Left lung (tissue), 10 donors: Measurements from ENCODE around the gene TENM4. TPM values are rescaled to one million over a fixed set of nuclear protein-coding genes. Genes with fewer than 3 reads are reported as not detected.
"Not testable (repeated sequence)": the region's sequence is repeated elsewhere in the genome, so short reads cannot be mapped to it uniquely, and the experiment has no call there.

ENCODE experiments used
- ATAC-seq: fragments of 200-7000 bp; cut with Tn5 transposase; one replicate; pipeline ENCODE4 v1.9.1; 2020; ENCODE audit warnings: moderate library complexity
- DNase-seq, 4 donors: peaks; one replicate each; pipeline ENCODE4 v3.0.0-alpha.2; 2013 to 2020
- H3K27ac ChIP-seq, 2 donors: fragments of 200-600 bp; sonication (generic) in 1 of 2; one replicate each; pipeline versions ENCODE4 v1.5.0 to v1.8.0; 2020 to 2021
- H3K27me3 ChIP-seq, 2 donors: fragments of 200-600 bp; sonication (generic) in 1 of 2; one replicate each; pipeline versions ENCODE4 v1.5.0 to v1.8.0; 2020 to 2021
- H3K36me3 ChIP-seq, 2 donors: fragments of 200-600 bp; sonication (generic) in 1 of 2; one replicate each; pipeline versions ENCODE4 v1.5.0 to v1.8.0; 2020 to 2021
- H3K4me1 ChIP-seq, 2 donors: fragments of 200-600 bp; one replicate each; pipeline ENCODE4 v1.8.0; 2021
- H3K4me3 ChIP-seq, 2 donors: fragments of 200-600 bp; sonication (generic) in 1 of 2; one replicate each; pipeline versions ENCODE4 v1.5.0 to v1.8.0; 2020 to 2021; ENCODE audit warnings: mild to moderate bottlenecking in 1 of 2
- H3K9me3 ChIP-seq, 2 donors: fragments of 200-600 bp; sonication (generic) in 1 of 2; one replicate each; pipeline versions ENCODE4 v1.5.0 to v1.8.0; 2020 to 2021
- intact Hi-C, 2 donors: fragments of 100-400 bp; cut with DNase I; formaldehyde crosslinking; loops; one replicate each; pipeline versions ENCODE4 v1.11.2 to v1.14.2; 2022
- polyA plus RNA-seq, 6 donors: library from polyadenylated mRNA; unstranded; fragments of 120-200 nt; gene quantifications; one replicate each; pipeline ENCODE4 v1.2.1, GENCODE V29; 2013; ENCODE audit not compliant: insufficient read length in 6 of 6
- total RNA-seq, 2 donors: library from RNA; stranded (reverse); fragmentation: NEBNext Ultra II Directional; extraction: Animal tissue kit (Norgen Biotek cat#: 25700); gene quantifications; one replicate each; pipeline ENCODE4 v1.2.1, GENCODE V29; 2021
- TF ChIP-seq, protein P1 (sequence below), 2 donors: fragments of 200-600 bp; sonication (generic) in 1 of 2; IDR thresholded peaks; one replicate each; pipeline versions ENCODE4 v1.5.0 to v1.8.0; 2021; ENCODE audit warnings: antibody characterized with exemption in 2 of 2
- donor health status: DM: no; HTN: yes; CAD: no.
- donor health status: DM: no; HTN: no; CAD: no.

TENM4 gene
- total and polyA plus RNA-seq, 8 donors = 3.4 to 7.1 (median 5.2) TPM

GRCh38 chr11:79232346-79232745 lies 208.5 kb downstream of the TENM4 start:
- TF ChIP-seq, protein P1, sequence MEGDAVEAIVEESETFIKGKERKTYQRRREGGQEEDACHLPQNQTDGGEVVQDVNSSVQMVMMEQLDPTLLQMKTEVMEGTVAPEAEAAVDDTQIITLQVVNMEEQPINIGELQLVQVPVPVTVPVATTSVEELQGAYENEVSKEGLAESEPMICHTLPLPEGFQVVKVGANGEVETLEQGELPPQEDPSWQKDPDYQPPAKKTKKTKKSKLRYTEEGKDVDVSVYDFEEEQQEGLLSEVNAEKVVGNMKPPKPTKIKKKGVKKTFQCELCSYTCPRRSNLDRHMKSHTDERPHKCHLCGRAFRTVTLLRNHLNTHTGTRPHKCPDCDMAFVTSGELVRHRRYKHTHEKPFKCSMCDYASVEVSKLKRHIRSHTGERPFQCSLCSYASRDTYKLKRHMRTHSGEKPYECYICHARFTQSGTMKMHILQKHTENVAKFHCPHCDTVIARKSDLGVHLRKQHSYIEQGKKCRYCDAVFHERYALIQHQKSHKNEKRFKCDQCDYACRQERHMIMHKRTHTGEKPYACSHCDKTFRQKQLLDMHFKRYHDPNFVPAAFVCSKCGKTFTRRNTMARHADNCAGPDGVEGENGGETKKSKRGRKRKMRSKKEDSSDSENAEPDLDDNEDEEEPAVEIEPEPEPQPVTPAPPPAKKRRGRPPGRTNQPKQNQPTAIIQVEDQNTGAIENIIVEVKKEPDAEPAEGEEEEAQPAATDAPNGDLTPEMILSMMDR (IDR thresholded peaks at IDR 0.05) = no peak
- DNase-seq (no peak), ATAC-seq (no peak)
- no peaks in the 10 kb centered on the region for H3K36me3 ChIP-seq
- peaks cover 0 to 2% of the 10 kb centered on the region in 2 donors for H3K27me3 ChIP-seq
- no peak overlapping the region for H3K27ac ChIP-seq
- no peaks in the 10 kb centered on the region for H3K4me1 ChIP-seq
- H3K9me3 ChIP-seq = no peaks in the 10 kb centered on the region
- no peak overlapping the region for H3K4me3 ChIP-seq
- intact Hi-C loops = no loop called here

- no peak overlapping the region for H3K27ac ChIP-seq
- TF ChIP-seq, protein P1 (IDR thresholded peaks at IDR 0.05) = no peak
- no peaks in the 10 kb centered on the region for H3K4me1 ChIP-seq
- no peaks in the 10 kb centered on the region for H3K9me3 ChIP-seq
- no peak overlapping the region for H3K4me3 ChIP-seq
- DNase-seq (no peak), ATAC-seq (no peak)
- intact Hi-C loops = no loop called here
- H3K27me3 ChIP-seq = no peaks in the 10 kb centered on the region
- H3K36me3 ChIP-seq = no peaks in the 10 kb centered on the region
Measured at GRCh38 chr11:79229047-79229446, 211.8 kb downstream of the TENM4 start.

- H3K27ac ChIP-seq = no peak overlapping the region
- H3K4me1 ChIP-seq = no peaks in the 10 kb centered on the region
- intact Hi-C loops = no loop called here
- ATAC-seq = no peak
- H3K27me3 ChIP-seq = no peaks in the 10 kb centered on the region
- no peak for DNase-seq
- no peaks in the 10 kb centered on the region for H3K36me3 ChIP-seq
- no peaks in the 10 kb centered on the region for H3K9me3 ChIP-seq
- H3K4me3 ChIP-seq = no peak overlapping the region
- TF ChIP-seq, protein P1 (IDR thresholded peaks at IDR 0.05) = no peak
Measured at GRCh38 chr11:79227767-79228755, 212.8 kb downstream of the TENM4 start.

DNA sequence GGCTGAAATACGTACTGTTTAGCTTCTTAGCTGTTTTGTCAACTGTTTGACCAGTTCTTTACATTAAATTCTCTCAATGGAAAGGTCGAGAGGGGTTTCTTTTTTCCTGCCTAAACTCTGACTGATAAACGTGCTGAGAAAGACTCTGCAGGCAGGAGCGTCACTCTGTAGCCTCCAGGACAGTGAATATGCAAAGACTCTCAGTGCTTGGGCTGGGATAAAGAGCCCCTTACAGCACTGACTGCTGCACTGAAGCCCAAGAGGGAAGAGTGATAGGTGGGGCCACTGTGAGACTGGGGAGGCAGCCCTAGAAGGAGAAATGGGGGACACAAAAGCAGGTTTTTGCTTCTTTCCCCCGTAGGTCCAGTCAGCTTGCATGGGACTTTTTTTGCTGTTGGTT lies 213.5 kb downstream of the TENM4 start:
- Histone ChIP-seq H3K36me3 (no peaks in the 10 kb centered on the region), H3K27ac (no peak overlapping the region), H3K4me1 (no peaks in the 10 kb centered on the region), H3K4me3 (no peak overlapping the region), H3K9me3 (peaks cover 0 to 3% of the 10 kb centered on the region in 2 donors), H3K27me3 (no peaks in the 10 kb centered on the region)
- ATAC-seq = no peak
- intact Hi-C loops = no loop called here
- DNase-seq = no peak
- TF ChIP-seq, protein P1 (IDR thresholded peaks at IDR 0.05) = no peak

DNA sequence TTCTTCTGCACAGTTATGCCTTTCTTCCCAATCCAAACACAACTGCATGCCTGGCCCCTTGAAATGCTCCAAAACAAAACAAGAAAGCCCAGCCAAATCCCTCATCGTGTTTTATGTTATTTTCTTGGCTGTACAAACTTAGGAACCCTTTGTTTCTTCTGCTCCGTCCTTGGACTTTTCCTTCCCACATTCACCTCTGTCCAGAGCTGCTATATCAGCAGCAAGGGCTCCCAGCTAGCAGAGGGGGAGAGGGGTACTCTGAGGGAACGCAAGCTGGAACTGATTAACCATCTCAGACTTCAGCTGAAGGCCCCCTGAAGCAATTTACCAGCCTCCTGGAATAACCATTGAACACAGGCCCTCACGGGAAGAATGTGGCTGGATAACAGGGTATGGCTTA lies 214.7 kb downstream of the TENM4 start:
- H3K36me3 ChIP-seq = no peaks in the 10 kb centered on the region
- H3K27ac ChIP-seq = no peak overlapping the region
- ATAC-seq (no peak), DNase-seq (no peak)
- TF ChIP-seq, protein P1 (IDR thresholded peaks at IDR 0.05) = no peak
- peaks cover 0 to 6% of the 10 kb centered on the region in 2 donors for H3K9me3 ChIP-seq
- H3K27me3 ChIP-seq = no peaks in the 10 kb centered on the region
- H3K4me3 ChIP-seq = no peak overlapping the region
- intact Hi-C loops = no loop called here
- H3K4me1 ChIP-seq = no peaks in the 10 kb centered on the region

GRCh38 chr11:79222163-79222562 lies 218.7 kb downstream of the TENM4 start:
- H3K36me3 ChIP-seq, H3K4me3 ChIP-seq, H3K27me3 ChIP-seq, H3K9me3 ChIP-seq, intact Hi-C loops, H3K27ac ChIP-seq, ATAC-seq, H3K4me1 ChIP-seq, DNase-seq: not testable (repeated sequence)
